GM21786 (cell line): ENCODE results near the gene KLHDC8A.
"Not testable (repeated sequence)": the region's sequence is repeated elsewhere in the genome, so short reads cannot be mapped to it uniquely, and the experiment has no call there.

Source experiments
- ATAC-seq: cut with Tn5 transposase; IDR thresholded peaks from one replicate; pipeline ENCODE4 v1.9.1; 2021; ENCODE audit not compliant: unreplicated experiment

Gene KLHDC8A

DNA sequence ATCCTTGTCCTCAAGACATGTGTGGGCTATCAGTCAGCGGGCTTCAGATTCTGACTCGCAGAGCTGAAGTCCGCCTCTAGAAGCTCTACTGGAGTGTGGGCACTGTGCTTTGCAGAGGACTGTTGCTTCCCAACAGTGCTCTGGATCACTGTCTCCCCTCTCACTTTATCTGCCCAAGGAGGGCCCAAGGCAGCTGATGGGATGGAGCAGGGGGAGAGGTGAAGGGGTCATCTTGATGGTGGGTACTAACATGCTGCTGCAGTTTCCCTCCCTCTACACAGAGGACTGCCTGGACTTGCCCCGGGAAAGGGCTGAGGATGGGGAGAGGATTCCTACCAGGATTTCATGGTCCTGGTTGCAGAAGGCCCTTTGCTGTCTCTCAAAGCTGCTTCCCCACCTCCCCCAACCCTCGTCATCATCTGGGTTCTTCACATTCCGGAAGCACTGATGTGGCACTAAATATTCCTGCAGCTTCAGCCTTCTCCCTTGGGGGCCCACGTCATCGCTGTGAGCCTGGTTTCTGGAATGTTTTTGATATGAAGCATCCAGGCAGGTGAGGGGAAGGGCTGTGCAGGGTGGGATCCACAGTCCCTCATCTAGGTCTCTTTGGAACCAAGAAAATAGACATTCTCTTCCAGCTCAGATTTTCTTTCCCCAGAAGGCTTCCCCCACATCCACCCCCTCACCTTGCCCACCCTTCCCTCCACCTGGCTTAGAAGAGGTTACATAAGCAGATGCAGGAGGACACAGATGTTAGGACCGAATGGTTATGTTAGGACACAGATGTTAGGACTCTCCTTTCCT is 58.3 kb downstream of the KLHDC8A start:
- no peak for ATAC-seq

DNA sequence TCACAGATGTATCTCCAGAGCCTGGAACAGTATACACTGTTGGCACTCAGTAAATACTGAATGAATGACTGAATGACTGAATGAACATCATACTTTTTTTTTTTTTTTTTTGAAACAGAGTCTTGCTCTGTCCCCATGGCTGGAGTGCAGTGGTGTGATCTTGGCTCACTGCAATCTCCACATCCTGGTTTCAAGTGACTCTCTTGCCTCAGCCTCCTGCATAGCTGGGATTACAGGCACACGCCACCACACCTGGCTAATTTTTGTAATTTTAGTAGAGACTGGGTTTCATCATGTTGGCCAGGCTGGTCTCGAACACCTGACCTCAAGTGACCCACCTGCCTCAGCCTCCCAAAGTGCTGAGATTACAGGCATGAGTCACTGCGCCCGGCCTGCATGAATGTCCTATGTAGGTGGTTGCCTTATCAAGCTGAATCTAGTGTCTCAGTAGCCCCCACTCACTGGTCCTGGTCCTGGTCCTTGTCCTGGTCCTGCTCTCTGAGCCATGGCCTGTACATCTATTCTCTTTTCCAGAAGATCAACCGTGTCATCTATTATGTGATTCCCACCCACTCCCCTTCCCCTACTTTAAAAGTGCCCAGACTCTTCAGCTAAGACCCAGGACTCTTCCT is 59.1 kb downstream of the KLHDC8A start:
- ATAC-seq, result not testable (repeated sequence)

DNA sequence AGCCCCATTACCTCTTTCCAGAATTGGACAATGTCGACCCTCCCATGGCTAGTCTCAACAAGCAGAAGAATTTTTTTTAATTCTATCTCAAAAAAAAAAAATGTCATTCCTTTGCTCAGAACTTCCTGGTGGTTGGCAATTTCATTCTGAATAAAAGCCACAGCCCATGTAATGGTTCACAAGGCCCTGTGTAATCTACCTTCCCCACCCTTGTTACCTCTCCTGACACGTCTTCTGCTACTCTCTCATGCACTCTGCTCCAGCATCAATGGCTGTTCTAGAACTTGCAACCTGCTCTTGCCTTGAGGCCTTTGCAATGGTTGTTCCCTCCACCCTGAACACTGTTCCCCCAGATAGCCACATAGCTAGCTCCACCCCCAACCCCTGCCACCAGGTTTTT is 60.6 kb downstream of the KLHDC8A start:
- ATAC-seq, result no peak

DNA sequence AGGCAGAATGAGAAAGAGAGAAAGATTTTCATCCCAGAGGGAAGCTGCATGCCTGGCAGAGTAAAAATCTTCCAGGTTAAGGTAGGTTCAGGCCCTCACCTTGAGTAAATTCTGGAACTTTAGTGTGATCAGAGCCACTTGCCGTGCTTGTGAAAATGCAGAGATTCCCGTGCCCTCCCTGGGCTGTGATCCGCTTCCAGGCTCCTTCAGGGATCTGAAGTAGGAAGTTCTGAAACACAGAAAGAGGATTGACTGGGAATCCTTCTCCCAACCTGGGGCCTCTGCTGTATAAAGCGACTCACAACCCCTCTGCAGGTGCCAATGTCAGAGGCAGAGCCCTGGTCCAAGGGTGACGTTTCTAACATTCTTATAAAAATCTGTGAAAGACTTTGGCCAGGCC is 61.8 kb downstream of the KLHDC8A start:
- no peak for ATAC-seq

DNA sequence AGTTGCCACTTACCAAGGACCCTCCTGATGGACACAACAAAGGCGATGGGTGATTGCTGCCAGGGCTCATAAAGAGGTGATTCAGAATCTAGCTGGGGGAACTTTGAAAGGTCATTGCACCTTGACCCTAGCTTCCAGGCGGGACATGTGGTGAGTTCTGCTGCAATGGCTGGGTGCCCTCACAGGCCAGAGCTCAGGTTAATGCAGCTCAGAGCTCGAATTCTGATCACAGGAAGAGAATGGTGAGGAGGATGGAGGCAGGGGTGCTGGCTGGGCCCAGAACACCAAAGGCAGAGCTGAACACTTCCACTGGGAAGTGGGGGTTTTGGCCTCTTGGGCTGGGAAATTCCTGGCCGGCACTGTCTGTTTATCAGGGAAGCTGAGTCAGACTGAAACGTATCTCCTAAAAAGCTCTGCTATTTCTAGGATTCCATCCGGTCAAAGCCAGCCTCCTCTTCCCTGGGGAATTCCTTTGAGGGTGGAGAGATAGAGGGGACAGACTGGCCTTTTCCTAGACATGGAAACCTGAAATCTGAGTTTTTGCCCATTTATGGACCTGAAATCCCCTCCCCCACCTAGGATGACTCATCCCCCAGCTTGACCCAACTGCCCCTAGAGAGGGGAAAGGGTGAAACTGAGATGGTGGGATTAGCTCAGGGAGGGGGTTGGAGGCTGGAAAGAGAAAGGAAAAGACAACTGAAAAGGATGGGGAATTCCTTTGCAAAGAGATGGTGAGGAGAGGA is 62.4 kb downstream of the KLHDC8A start:
- ATAC-seq, result no peak

DNA sequence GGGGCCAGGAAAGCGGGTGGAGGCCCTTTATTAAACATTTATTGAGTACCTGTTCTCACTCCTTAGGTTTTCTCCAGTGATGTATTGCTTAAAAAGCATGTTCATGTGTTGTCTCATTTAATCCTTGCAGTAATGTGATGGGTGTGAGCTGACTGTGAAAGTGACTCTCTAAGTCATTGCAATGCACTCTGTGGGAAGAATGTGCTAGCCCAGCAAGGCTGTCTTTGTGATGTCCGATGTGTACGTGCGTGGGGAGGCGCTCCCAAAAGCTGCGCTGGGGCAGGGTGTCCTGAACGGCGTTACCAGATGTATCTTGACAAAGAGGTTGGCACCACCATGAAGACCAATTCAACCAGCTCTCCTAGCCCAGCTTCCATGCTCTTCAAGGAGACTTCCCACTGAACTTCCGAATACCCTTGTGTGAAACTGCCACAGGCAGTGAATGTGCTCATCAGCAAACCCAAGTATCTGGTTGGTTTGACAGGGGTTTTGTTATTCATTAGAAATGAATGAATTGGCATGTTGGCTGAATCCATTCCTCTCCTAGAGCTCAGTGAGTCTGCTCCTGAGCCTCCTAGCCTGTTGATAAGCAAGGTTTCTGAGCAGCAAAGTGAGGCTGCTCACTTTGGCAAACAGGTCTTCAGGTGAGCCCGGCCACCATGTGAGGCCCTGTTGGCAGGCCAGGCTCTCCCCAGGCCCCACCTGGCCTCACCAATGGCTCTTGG is 63.2 kb downstream of the KLHDC8A start:
- no peak for ATAC-seq

DNA sequence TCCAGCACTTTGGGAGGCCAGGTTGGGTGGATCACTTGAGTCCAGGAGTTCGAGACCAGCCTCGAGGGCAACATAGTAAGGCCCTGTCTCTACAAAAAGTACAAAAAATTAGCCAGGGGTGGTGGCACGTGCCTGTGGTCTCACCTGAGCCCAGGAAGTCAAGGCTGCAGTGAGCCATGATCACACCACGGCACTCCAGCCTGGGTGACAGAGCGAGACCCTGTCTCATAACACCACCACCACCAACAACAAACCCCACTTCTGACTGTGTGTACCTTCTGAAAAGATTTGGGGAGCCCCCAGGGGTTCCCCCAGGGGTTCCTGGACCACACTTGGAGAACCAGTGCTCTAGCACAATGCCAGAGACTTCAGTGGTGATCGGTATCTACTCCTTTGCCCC is 65.1 kb downstream of the KLHDC8A start:
- no peak for ATAC-seq

DNA sequence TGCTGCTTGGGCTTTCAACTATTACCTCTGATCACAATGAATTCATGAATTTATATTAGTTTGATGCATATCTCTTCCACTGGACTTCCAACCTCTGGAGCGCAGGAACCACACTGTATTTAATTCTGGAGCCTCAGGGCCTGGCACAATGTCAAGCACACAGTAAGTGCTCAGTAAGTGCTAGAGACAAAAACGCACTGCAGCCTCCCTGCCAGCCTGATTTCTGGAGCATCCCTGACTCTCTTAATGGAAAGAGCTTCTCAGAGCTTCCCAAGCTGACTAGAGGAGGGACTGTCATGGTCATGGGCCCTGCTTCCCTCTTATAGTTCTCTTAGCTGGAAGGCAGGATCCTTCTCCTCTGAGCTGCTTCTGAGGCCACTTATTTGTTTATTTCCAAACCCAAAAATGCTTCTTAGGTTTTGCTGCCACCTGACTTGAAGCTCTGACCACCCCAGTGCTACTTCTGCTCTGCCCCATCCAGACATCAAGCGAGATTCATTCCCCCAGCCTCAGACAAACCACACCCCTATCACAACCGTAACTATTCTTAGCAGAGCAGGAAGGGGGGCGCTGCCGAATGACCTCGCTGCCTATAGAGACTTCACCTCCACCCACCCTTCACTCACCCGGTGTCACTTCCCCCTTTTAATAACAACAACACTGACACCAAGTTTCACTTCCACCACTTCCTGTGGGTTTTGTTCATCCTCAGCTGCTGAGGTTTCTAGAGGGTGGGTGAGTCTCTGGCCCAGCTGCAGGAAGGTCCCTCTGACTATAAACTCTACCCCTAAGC is 68.8 kb downstream of the KLHDC8A start:
- ATAC-seq, result peak; percentile 79

DNA sequence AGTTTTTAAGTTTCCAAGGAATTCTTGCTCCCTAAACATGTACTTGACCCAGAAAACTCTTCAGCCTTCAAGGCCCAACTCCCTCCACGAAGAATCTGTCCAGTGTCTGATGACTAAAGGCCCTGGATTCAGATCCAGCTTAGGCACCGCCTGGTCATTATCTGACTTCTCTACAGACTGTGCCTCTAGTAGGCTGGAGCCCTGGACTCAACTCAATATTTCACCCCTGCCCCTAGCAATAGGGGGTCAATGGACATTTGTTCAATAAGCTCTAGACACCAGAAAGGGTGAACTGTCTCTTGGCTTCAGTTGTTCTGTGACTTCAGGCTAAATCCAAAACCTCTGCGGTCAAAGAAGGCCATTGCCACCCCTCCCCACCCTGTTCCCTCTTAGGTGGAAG is 69.6 kb downstream of the KLHDC8A start:
- no peak for ATAC-seq

DNA sequence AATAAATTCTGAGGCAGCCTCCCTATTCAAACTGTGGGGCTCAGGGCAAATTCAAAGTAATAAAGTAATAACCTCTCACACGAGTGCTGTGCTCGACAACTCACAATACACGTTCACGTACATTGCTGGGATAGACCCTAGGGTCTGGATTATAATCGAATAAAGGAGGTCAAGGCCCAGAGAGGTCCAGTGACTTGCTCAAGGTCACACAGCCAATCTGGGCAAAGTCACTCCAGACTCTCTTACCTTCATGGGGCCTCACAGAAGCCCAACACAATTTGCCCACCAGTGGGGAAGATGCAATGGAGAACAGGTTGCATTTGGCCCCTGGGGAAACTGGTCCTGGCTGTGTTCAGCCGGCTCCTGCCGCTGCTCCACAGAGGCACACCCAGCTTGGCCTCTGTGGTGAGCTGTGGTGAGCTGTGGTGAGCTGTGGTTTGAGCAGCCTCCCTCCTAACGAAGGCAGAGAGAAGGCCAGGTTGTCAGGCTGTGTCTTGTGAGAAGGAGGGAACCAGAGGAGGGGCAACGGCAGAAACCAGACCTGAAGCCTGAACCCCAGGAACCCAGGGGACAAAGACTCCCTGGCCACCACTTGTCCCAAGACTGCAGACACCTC is 70.3 kb downstream of the KLHDC8A start:
- ATAC-seq, result peak; percentile 31
